ENCODE measurements around the gene ZDHHC17.

The ZDHHC17 gene

GRCh38 chr12:76830436-76830835 lies 66.5 kb downstream of the ZDHHC17 start:
- DNase-seq, result no peak

- no peak for DNase-seq
These were observed 72.7 kb downstream of the ZDHHC17 start for GRCh38 chr12:76836633-76837032.

- DNase-seq, result no peak
These were observed 83.3 kb downstream of the ZDHHC17 start for GRCh38 chr12:76847260-76847659.

- no peak for DNase-seq
These were observed 84.2 kb downstream of the ZDHHC17 start for GRCh38 chr12:76848132-76848531.

GRCh38 chr12:76852106-76852505 lies 88.2 kb downstream of the ZDHHC17 start:
- DNase-seq, result no peak

- DNase-seq, result no peak
These were observed 91.4 kb downstream of the ZDHHC17 start for GRCh38 chr12:76855271-76855670.

GRCh38 chr12:76856018-76856644 lies 92.2 kb downstream of the ZDHHC17 start:
- DNase-seq, result no peak

- DNase-seq, result no peak
These were observed 95.7 kb downstream of the ZDHHC17 start for GRCh38 chr12:76859611-76860010.

- no peak for DNase-seq
These were observed 96.3 kb downstream of the ZDHHC17 start for GRCh38 chr12:76860256-76860655.

GRCh38 chr12:76863005-76863670 lies 99.2 kb downstream of the ZDHHC17 start:
- DNase-seq, result no peak

- DNase-seq, result no peak
These were observed 99.9 kb downstream of the ZDHHC17 start for GRCh38 chr12:76863837-76864236.

- no peak for DNase-seq
These were observed 101.0 kb downstream of the ZDHHC17 start for GRCh38 chr12:76864791-76865400.

- no peak for DNase-seq
These were observed 102.2 kb downstream of the ZDHHC17 start for GRCh38 chr12:76866151-76866567.

GRCh38 chr12:76866726-76867125 lies 102.8 kb downstream of the ZDHHC17 start:
- DNase-seq, result no peak

- no peak for DNase-seq
These were observed 107.2 kb downstream of the ZDHHC17 start for GRCh38 chr12:76871082-76871481.

- no peak for DNase-seq
These were observed 107.8 kb downstream of the ZDHHC17 start for GRCh38 chr12:76871742-76872141.

GRCh38 chr12:76872415-76872814 lies 108.5 kb downstream of the ZDHHC17 start:
- DNase-seq, result no peak

GRCh38 chr12:76874027-76874426 lies 110.1 kb downstream of the ZDHHC17 start:
- no peak for DNase-seq

- DNase-seq, result no peak
These were observed 110.7 kb downstream of the ZDHHC17 start for GRCh38 chr12:76874491-76875190.

- DNase-seq, result no peak
These were observed 112.8 kb downstream of the ZDHHC17 start for GRCh38 chr12:76876696-76877229.

- no peak for DNase-seq
These were observed 114.4 kb downstream of the ZDHHC17 start for GRCh38 chr12:76878099-76878898.

GRCh38 chr12:76878899-76879709 lies 115.2 kb downstream of the ZDHHC17 start, which contains the start of gene CSRP2:
TSS of gene CSRP2 (minus strand) at chr12:76879019. CDS start at chr12:76866260, 12,759 bp downstream.
- DNase-seq, result peak; percentile 92
